Measurements from ENCODE around the gene KCNJ5.

KCNJ5 gene

DNA sequence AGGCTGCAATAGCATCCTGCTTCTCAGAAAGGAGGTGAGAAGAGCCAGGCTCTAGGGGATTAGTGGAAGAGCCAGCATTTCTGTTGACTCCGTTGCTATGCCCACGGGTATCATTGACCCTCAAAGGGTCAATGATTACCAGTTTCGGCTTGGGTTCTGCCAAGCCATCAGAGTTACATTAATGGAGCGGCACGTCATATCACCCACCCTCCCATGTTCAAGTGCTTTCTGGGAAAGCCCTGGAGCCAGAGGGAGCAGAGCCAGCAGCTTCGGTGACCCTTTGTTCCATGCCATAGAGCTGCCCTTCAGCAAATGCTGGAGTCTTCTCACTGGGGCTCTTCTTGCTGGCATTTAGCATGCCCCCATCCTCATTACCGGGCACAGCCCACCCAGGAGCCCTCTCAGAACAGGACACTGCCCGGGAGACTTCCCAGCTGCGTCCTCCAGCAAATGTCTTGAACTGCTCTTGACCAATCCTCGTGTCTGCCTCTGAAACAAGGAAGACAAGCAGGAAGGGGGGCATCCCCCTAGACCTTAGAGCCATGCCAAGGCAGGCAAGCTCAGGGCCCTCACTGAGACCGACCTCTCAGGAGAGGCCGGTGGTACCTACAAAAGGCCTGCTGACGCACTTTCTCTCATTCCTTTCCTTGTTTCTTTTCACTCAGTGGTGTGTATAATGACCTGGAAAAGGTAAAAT is 38.7 kb upstream of the KCNJ5 start:
- Histone ChIP-seq H3K27ac (replicated peaks) (no peak overlapping the region), H3K27me3 (ENCODE audit: insufficient read depth, poor library complexity, severe bottlenecking) (no peaks in the 10 kb centered on the region), H3K4me3 (replicated peaks; ENCODE audit: insufficient read depth, low read length) (no peak overlapping the region)
- no peak for TF ChIP-seq GABPA (IDR thresholded peaks at IDR 0.05; ENCODE audit: low read depth)
- TF ChIP-seq CTCF (IDR thresholded peaks at IDR 0.05; ENCODE audit: insufficient read depth, low read length) = no peak
- no peak for TF ChIP-seq REST (IDR thresholded peaks at IDR 0.05; ENCODE audit: insufficient replicate concordance, low read depth)
- TF ChIP-seq POLR2AphosphoS5 (IDR thresholded peaks at IDR 0.05; ENCODE audit: low read depth) = no peak
- DNase-seq (ENCODE audit: low read depth in 1 of 2, low spot score in 1 of 2) = no peak

DNA sequence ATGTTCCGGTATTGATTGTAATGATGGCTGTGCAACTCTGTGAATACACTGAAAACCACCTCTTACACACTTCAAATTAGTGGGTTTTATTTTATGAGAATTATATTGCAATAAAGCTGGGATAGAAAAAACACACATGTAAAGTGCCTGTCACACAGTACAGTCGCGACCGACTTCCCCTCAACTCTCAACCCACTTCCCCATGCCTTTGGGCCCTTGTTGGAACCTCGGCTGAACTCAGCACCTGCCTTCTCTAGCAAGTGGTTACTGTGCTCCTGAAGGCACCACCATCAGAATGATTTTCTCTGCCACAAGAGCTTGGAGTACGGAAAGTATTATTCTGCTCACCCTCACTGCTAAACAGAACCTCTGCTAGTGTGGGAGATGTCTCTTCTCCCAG is 37.6 kb upstream of the KCNJ5 start:
- peaks cover 2% of the 10 kb centered on the region for H3K27me3 ChIP-seq (ENCODE audit: insufficient read depth, poor library complexity, severe bottlenecking)
- TF ChIP-seq SPI1 (IDR thresholded peaks at IDR 0.05; ENCODE audit: borderline replicate concordance, low read depth) (peak; percentile 57; the same call in 1 of the 2 replicates), CTCF (IDR thresholded peaks at IDR 0.05; ENCODE audit: insufficient read depth, low read length) (no peak), POLR2AphosphoS5 (IDR thresholded peaks at IDR 0.05; ENCODE audit: low read depth) (no peak)
- H3K4me3 ChIP-seq (replicated peaks; ENCODE audit: insufficient read depth, low read length) = no peak overlapping the region
- no peak for DNase-seq (ENCODE audit: low read depth in 1 of 2, low spot score in 1 of 2)
- H3K27ac ChIP-seq (replicated peaks) = no peak overlapping the region

DNA sequence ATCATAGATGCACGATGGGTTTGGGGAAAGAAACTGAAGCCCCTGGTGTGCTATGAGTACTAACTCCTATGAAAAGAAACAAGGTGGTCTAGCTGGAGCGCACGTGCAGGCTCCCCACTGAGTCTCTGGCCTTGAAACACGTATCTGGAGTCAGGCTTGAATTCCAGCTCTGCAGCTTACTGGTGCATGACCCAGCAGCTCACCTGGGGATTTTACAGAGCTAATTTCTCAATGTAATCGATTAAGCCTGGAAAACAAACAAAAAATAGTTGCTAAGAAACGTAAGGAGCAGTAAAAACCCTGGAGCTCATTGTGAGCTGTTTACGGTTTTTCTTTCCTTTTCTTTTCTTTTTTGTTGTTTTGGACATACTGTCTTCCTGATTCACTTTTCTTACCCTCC is 36.3 kb upstream of the KCNJ5 start:
- Histone ChIP-seq H3K4me3 (replicated peaks; ENCODE audit: insufficient read depth, low read length) (no peak overlapping the region), H3K27ac (replicated peaks) (no peak overlapping the region), H3K27me3 (ENCODE audit: insufficient read depth, poor library complexity, severe bottlenecking) (peaks cover 2% of the 10 kb centered on the region)
- DNase-seq (ENCODE audit: low read depth in 1 of 2, low spot score in 1 of 2) = no peak
- no peak for TF ChIP-seq CTCF (IDR thresholded peaks at IDR 0.05; ENCODE audit: insufficient read depth, low read length)
- TF ChIP-seq SPI1 (IDR thresholded peaks at IDR 0.05; ENCODE audit: borderline replicate concordance, low read depth) = no peak
- TF ChIP-seq REST (IDR thresholded peaks at IDR 0.05; ENCODE audit: insufficient replicate concordance, low read depth) = no peak
- no peak for TF ChIP-seq POLR2AphosphoS5 (IDR thresholded peaks at IDR 0.05; ENCODE audit: low read depth)
- no peak for TF ChIP-seq GABPA (IDR thresholded peaks at IDR 0.05; ENCODE audit: low read depth)

DNA sequence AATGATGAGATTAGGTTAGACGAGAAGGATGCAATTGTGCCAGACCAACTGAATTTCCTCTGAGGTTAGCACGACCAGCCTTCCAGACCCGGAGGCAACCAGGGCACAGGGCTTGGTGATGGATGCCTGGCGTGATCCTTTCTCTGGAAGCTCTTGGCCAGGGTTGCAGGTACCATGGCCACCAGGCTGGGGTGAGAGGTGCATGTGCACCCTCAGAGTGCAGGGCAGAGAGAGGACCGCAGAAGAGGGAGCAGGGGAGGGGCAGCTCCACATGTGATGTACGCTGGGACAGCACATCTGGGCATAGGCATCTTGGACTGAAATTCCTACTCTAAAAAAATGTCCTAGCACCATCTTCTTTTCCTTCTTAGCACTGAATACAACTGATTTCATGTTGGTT is 34.9 kb upstream of the KCNJ5 start:
- no peak for DNase-seq (ENCODE audit: low read depth in 1 of 2, low spot score in 1 of 2)
- Histone ChIP-seq H3K27ac (replicated peaks) (no peak overlapping the region), H3K27me3 (ENCODE audit: insufficient read depth, poor library complexity, severe bottlenecking) (peaks cover 2% of the 10 kb centered on the region), H3K4me3 (replicated peaks; ENCODE audit: insufficient read depth, low read length) (no peak overlapping the region)
- TF ChIP-seq SPI1 (IDR thresholded peaks at IDR 0.05; ENCODE audit: borderline replicate concordance, low read depth) = no peak
- TF ChIP-seq GABPA (IDR thresholded peaks at IDR 0.05; ENCODE audit: low read depth) = no peak
- no peak for TF ChIP-seq POLR2AphosphoS5 (IDR thresholded peaks at IDR 0.05; ENCODE audit: low read depth)
- no peak for TF ChIP-seq REST (IDR thresholded peaks at IDR 0.05; ENCODE audit: insufficient replicate concordance, low read depth)
- no peak for TF ChIP-seq CTCF (IDR thresholded peaks at IDR 0.05; ENCODE audit: insufficient read depth, low read length)

Data from HL-60 (cell line).